OCI-LY1 (cell line): ENCODE results near the gene SPRED2.

Experiments
- H2AFZ ChIP-seq: fragments of 200-600 bp; sonication (generic), shearing (Covaris generic); 2 replicates; pipeline ENCODE4 v1.6.0; 2014; ENCODE audit warnings: antibody characterized with exemption, mild to moderate bottlenecking, low read length
- H3F3A ChIP-seq: fragments of 200-600 bp; sonication (generic), shearing (Covaris generic); 2 replicates; pipeline ENCODE4 v1.6.0; 2014; ENCODE audit warnings: mild to moderate bottlenecking, antibody characterized with exemption, low read length, moderate library complexity; ENCODE audit not compliant: insufficient read depth
- H3K27ac ChIP-seq: fragments of 200-600 bp; sonication (generic); 2 replicates; pipeline ENCODE4 v1.5.1; 2014; ENCODE audit warnings: low read length, mixed run types, mild to moderate bottlenecking, low read depth; ENCODE audit not compliant: poor library complexity, severe bottlenecking
- H3K27me3 ChIP-seq: fragments of 200-600 bp; sonication (generic); 2 replicates; pipeline ENCODE4 v1.6.0; 2014; ENCODE audit warnings: antibody characterized with exemption, mild to moderate bottlenecking, low read length, moderate library complexity; ENCODE audit not compliant: insufficient read depth
- H3K36me3 ChIP-seq: fragments of 200-600 bp; sonication (generic); 2 replicates; pipeline ENCODE4 v1.6.1; 2014; ENCODE audit warnings: mild to moderate bottlenecking, antibody characterized with exemption, low read length, moderate library complexity, mixed read lengths; ENCODE audit not compliant: insufficient read depth
- H3K4me1 ChIP-seq: fragments of 200-600 bp; sonication (generic); 2 replicates; pipeline ENCODE4 v1.5.1; 2014; ENCODE audit warnings: mild to moderate bottlenecking, low read length, moderate library complexity; ENCODE audit not compliant: insufficient read depth, severe bottlenecking
- H3K4me2 ChIP-seq: fragments of 200-600 bp; sonication (generic), shearing (Covaris generic); 2 replicates; pipeline ENCODE4 v1.6.1; 2014; ENCODE audit warnings: low read length
- H3K4me3 ChIP-seq: fragments of 200-600 bp; sonication (generic); 2 replicates; pipeline ENCODE4 v1.5.1; 2014; ENCODE audit warnings: low read length, low read depth, mild to moderate bottlenecking, mixed read lengths; ENCODE audit not compliant: poor library complexity, severe bottlenecking
- H3K79me2 ChIP-seq: fragments of 200-600 bp; shearing (Covaris generic); 2 replicates; pipeline ENCODE4 v1.6.1; 2016; ENCODE audit warnings: mixed run types, low read length, mixed read lengths; ENCODE audit not compliant: insufficient read depth
- H3K9ac ChIP-seq: fragments of 200-600 bp; sonication (generic), shearing (Covaris generic); 2 replicates; pipeline ENCODE4 v1.6.1; 2014; ENCODE audit warnings: mild to moderate bottlenecking, low read length, mixed read lengths
- H3K9me2 ChIP-seq: fragments of 200-600 bp; sonication (generic), shearing (Covaris generic); 2 replicates; pipeline ENCODE4 v1.6.1; 2014; ENCODE audit warnings: low read depth, mild to moderate bottlenecking, low read length, mixed read lengths
- H3K9me3 ChIP-seq: fragments of 200-600 bp; shearing (Covaris generic); 2 replicates; pipeline ENCODE4 v1.6.1; 2014; ENCODE audit warnings: low read length, mixed read lengths
- H4K20me1 ChIP-seq: fragments of 200-600 bp; sonication (generic), shearing (Covaris generic); 2 replicates; pipeline ENCODE4 v1.6.0; 2016; ENCODE audit warnings: mild to moderate bottlenecking, low read length; ENCODE audit not compliant: insufficient read depth
- EZH2 ChIP-seq: fragments of 200-600 bp; sonication (generic), shearing (Covaris generic); IDR thresholded peaks from 2 replicates; pipeline ENCODE4 v1.8.0; 2017; ENCODE audit warnings: borderline replicate concordance, mixed run types, mild to moderate bottlenecking, antibody characterized with exemption, low read length, moderate library complexity, mixed read lengths
- TF ChIP-seq, protein P1 (sequence below): fragments of 200-600 bp; sonication (generic), shearing (Covaris generic); IDR thresholded peaks from 2 replicates; pipeline ENCODE4 v1.5.1; 2017; ENCODE audit warnings: mild to moderate bottlenecking, antibody characterized with exemption, low read length, moderate library complexity, mixed read lengths

Gene SPRED2

DNA sequence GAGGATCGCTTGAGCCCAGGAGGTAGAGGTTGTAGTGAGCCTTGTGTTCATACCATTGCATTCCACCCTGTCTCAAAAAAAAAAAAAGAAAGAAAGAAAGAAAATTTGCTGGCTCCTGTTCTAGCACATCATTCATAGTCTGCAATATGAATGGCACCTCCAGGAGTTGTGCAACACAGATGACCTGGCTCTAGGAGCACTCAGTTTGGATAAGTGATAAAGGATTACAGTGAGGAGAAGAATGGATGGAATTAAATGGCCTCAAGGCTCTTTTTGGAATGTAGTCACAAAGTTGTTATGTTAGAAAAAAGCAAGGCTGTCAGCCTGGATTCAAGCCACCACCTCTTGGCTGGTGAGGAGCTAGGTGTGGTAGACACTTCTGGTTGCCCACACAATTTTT, 21.5 kb upstream of the SPRED2 start:
- no peaks in the 10 kb centered on the region; the same call in 1 of the 2 replicates for H3K36me3 ChIP-seq
- H3K27me3 ChIP-seq: no peaks in the 10 kb centered on the region
- no peaks in the 10 kb centered on the region for H3K9me3 ChIP-seq
- H3K4me3 ChIP-seq: no peak overlapping the region
- TF ChIP-seq, protein P1, sequence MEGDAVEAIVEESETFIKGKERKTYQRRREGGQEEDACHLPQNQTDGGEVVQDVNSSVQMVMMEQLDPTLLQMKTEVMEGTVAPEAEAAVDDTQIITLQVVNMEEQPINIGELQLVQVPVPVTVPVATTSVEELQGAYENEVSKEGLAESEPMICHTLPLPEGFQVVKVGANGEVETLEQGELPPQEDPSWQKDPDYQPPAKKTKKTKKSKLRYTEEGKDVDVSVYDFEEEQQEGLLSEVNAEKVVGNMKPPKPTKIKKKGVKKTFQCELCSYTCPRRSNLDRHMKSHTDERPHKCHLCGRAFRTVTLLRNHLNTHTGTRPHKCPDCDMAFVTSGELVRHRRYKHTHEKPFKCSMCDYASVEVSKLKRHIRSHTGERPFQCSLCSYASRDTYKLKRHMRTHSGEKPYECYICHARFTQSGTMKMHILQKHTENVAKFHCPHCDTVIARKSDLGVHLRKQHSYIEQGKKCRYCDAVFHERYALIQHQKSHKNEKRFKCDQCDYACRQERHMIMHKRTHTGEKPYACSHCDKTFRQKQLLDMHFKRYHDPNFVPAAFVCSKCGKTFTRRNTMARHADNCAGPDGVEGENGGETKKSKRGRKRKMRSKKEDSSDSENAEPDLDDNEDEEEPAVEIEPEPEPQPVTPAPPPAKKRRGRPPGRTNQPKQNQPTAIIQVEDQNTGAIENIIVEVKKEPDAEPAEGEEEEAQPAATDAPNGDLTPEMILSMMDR: no peak
- no peak for TF ChIP-seq EZH2
- no peak overlapping the region for H3K4me2 ChIP-seq
- no peaks in the 10 kb centered on the region for H4K20me1 ChIP-seq
- H3F3A ChIP-seq: no peaks in the 10 kb centered on the region
- H3K9ac ChIP-seq: no peak overlapping the region
- no peaks in the 10 kb centered on the region for H3K79me2 ChIP-seq
- no peaks in the 10 kb centered on the region for H3K9me2 ChIP-seq
- H3K4me1 ChIP-seq: no peaks in the 10 kb centered on the region
- no peak overlapping the region for H2AFZ ChIP-seq
- H3K27ac ChIP-seq: no peak overlapping the region

DNA sequence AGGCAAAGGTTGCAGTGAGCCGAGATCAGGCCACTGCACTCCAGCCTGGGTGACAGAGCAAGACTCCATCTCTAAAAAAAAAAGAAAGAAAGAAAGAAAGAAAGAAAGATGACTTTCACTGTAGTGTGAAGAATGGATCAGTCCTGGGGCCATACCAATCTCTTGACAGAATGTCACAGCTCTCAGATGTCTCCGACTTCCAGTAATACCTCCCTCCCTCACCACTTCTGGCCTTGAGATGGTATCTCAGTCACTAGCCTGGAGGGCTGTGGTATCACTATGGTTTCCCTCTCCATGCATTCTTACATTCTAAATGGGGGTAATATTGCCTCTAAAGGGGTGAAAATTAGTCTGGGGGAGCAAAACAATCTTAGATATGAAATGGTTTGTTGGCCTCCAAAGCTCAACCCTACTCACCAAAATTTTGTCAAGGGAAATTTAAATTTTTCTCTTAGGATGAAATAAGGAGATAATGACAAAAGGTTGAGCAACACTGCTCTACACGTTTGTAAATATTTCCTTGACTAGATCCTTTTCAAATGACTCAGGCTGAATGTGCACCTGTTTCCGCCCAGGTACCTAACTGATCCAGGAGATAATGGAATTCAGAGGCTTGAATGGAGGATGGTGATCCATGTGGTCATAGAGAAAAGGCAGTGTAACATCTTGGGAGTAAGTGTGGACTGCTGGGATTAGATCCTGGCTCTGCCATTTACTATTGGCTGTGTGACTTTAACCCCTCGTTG, 19.9 kb upstream of the SPRED2 start:
- no peak overlapping the region for H2AFZ ChIP-seq
- H3K9me2 ChIP-seq: no peaks in the 10 kb centered on the region
- TF ChIP-seq, protein P1: no peak
- TF ChIP-seq EZH2: no peak
- no peaks in the 10 kb centered on the region for H3K27me3 ChIP-seq
- no peaks in the 10 kb centered on the region for H4K20me1 ChIP-seq
- no peak overlapping the region for H3K4me3 ChIP-seq
- H3K79me2 ChIP-seq: no peaks in the 10 kb centered on the region
- no peak overlapping the region for H3K27ac ChIP-seq
- no peak overlapping the region for H3K9ac ChIP-seq
- H3K4me2 ChIP-seq: no peak overlapping the region
- H3K9me3 ChIP-seq: no peaks in the 10 kb centered on the region
- H3F3A ChIP-seq: no peaks in the 10 kb centered on the region
- H3K4me1 ChIP-seq: no peaks in the 10 kb centered on the region
- H3K36me3 ChIP-seq: no peaks in the 10 kb centered on the region; the same call in 1 of the 2 replicates

DNA sequence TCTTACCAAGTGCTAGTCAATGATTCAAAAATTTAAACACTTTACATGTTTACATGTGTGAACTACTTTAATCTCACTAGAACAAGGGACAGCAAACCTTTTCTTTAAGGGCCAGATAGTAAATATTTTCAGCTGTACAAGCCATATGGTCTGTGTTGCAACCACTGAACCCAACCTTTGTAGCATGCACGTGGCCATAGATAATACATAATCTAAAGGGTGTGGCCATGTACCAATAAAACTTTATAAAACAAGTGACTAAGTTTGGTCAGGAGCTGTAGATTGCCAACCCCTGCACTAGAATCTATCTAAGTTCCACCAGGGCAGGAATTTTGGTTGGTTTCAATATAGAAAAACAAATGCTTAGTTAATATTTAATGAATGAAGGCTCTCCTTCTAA, 18.4 kb upstream of the SPRED2 start:
- Histone ChIP-seq H3K27me3 (no peaks in the 10 kb centered on the region), H3K9me3 (no peaks in the 10 kb centered on the region), H3K4me3 (no peak overlapping the region), H3F3A (no peaks in the 10 kb centered on the region), H3K9ac (no peak overlapping the region), H3K9me2 (no peaks in the 10 kb centered on the region), H2AFZ (no peak overlapping the region), H3K79me2 (no peaks in the 10 kb centered on the region), H3K4me1 (no peaks in the 10 kb centered on the region), H3K4me2 (no peak overlapping the region), H3K36me3 (no peaks in the 10 kb centered on the region; the same call in 1 of the 2 replicates), H4K20me1 (no peaks in the 10 kb centered on the region), H3K27ac (no peak overlapping the region)
- TF ChIP-seq, protein P1: no peak
- TF ChIP-seq EZH2: no peak
